22Rv1 (cell line): ENCODE data around the gene ATRNL1.

Source experiments
- CTCF ChIP-seq: fragments of 450-650 bp; IDR thresholded peaks from 2 replicates; pipeline ENCODE4 v1.5.1; 2017; ENCODE audit warnings: mild to moderate bottlenecking
- ZFX ChIP-seq: fragments of 450-650 bp; IDR thresholded peaks from 2 replicates; pipeline ENCODE4 v1.6.1; 2017; ENCODE audit warnings: antibody characterized with exemption, borderline replicate concordance

- TF ChIP-seq CTCF = no peak
- no peak for TF ChIP-seq ZFX
Observed at GRCh38 chr10:115163129-115163528, 70.0 kb downstream of the ATRNL1 start.
